ENCODE results near the gene CPOX. TPM values are rescaled to one million over a fixed set of nuclear protein-coding genes. Genes with fewer than 3 reads are reported as not detected.
A peak's percentile ranks its signal among the peaks of the same experiment; 100 is the strongest.

The CPOX gene
- total RNA-seq, 1 donor from 2014 or later, result 19.3 TPM

DNA sequence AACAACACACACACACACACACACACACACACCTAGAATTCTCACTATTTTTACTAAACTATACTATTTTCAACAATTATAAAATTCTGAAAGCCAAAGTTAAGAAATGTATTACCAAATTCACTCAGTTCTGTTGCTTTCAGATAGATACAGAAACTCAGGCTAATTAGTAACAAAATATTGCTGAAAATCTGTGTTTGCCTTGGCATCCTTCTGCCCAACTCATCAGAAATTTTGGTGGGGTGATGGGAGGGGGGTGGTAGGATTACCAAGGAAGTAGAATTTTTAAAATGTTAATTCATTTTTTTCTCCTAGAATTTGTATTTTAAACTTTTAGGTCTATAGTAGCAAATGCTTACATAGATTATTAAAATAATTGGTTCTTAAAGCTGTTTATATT is 2.7 kb upstream of the CPOX start:
- Mint-ChIP-seq H3K9me3 (ENCODE audit: unreplicated experiment) (no peaks in the 10 kb centered on the region), H3K4me3 (ENCODE audit: unreplicated experiment) (no peak overlapping the region)
- no peak for DNase-seq (ENCODE audit: extremely low spot score, unreplicated experiment)

GRCh38 chr3:98594628-98595324 is 1.4 kb upstream of the CPOX start:
- no peaks in the 10 kb centered on the region for H3K9me3 Mint-ChIP-seq (ENCODE audit: unreplicated experiment)
- peak overlapping the region; percentile 29 for H3K4me3 Mint-ChIP-seq (ENCODE audit: unreplicated experiment)

More for the DNA sequence above, 2.7 kb upstream of the CPOX start:
- no peaks in the 10 kb centered on the region for H3K27me3 Mint-ChIP-seq (ENCODE audit: unreplicated experiment)
- no peaks in the 10 kb centered on the region for H3K36me3 Mint-ChIP-seq (ENCODE audit: unreplicated experiment)
- peaks cover 24% of the 10 kb centered on the region for H3K4me1 Mint-ChIP-seq (ENCODE audit: unreplicated experiment)
- no peak overlapping the region for H3K27ac Mint-ChIP-seq (ENCODE audit: unreplicated experiment)
- TF ChIP-seq CTCF (IDR thresholded peaks at IDR 0.05), result no peak

DNA sequence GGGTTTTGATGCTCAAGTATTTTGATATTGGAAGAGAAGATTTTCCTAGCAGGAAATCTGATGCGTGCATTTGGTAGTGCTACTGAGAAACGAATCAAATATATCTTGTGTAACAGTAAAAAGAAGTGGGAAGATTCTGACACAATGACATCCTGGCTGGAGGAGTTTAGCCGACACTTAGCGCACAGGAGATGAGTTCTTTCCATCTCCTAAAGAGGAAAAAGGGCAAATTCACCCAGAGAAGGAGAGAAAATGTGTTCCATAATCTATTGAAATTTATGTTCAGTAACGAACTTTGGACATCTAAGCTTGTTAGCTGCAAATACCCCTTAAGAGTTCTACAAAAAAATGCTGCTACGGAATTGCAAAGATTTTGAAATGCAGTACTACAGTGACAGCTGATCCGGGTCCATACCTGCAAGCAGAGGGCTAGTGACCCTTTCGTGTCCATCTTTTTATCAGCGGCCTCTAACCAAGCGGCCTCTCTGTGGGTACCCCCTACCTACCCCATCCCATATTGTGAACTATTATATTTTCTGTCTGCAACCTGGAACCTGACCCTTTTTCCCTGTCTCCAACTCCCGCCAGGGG is 971 bp downstream of the CPOX start:
- Mint-ChIP-seq H3K4me1 (ENCODE audit: unreplicated experiment) (peaks cover 31% of the 10 kb centered on the region), H3K4me3 (ENCODE audit: unreplicated experiment) (peak overlapping the region; percentile 85), H3K27me3 (ENCODE audit: unreplicated experiment) (no peaks in the 10 kb centered on the region), H3K9me3 (ENCODE audit: unreplicated experiment) (no peaks in the 10 kb centered on the region), H3K27ac (ENCODE audit: unreplicated experiment) (peak overlapping the region; percentile 19), H3K36me3 (ENCODE audit: unreplicated experiment) (peaks cover 9% of the 10 kb centered on the region)
- no peak for TF ChIP-seq CTCF (IDR thresholded peaks at IDR 0.05)
- DNase-seq (ENCODE audit: extremely low spot score, unreplicated experiment), result no peak

More at GRCh38 chr3:98594628-98595324, 1.4 kb upstream of the CPOX start:
- Mint-ChIP-seq H3K27me3 (ENCODE audit: unreplicated experiment) (no peaks in the 10 kb centered on the region), H3K27ac (ENCODE audit: unreplicated experiment) (no peak overlapping the region), H3K4me1 (ENCODE audit: unreplicated experiment) (peaks cover 26% of the 10 kb centered on the region), H3K36me3 (ENCODE audit: unreplicated experiment) (no peaks in the 10 kb centered on the region)
- no peak for DNase-seq (ENCODE audit: extremely low spot score, unreplicated experiment)
- no peak for TF ChIP-seq CTCF (IDR thresholded peaks at IDR 0.05)

GRCh38 chr3:98589331-98590036 is 3.9 kb downstream of the CPOX start:
- TF ChIP-seq CTCF (IDR thresholded peaks at IDR 0.05), result no peak
- Mint-ChIP-seq H3K9me3 (ENCODE audit: unreplicated experiment) (no peaks in the 10 kb centered on the region), H3K27me3 (ENCODE audit: unreplicated experiment) (no peaks in the 10 kb centered on the region), H3K27ac (ENCODE audit: unreplicated experiment) (no peak overlapping the region), H3K36me3 (ENCODE audit: unreplicated experiment) (peaks cover 16% of the 10 kb centered on the region), H3K4me1 (ENCODE audit: unreplicated experiment) (peaks cover 46% of the 10 kb centered on the region), H3K4me3 (ENCODE audit: unreplicated experiment) (no peak overlapping the region)
- no peak for DNase-seq (ENCODE audit: extremely low spot score, unreplicated experiment)

DNA sequence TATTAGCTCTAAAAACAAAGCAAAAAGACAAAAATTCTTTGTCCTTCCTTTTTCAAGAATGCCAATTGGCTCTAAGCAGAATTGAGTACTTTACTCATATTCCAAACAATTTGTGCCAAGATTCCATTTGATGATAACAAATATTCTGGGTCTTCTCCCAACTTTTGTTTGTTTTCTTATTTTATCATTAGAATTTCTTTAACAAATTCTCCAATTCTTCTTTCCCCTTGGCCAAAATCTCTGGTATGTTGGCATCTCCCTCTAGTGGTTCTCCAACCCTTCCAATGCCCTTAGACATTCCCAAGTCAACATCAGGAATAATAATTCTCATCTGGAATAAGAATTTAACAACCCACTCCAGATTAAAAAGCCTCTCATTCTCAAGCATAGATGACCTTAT is 5.3 kb downstream of the CPOX start:
- peak overlapping the region; percentile 35 for H3K27ac Mint-ChIP-seq (ENCODE audit: unreplicated experiment)
- DNase-seq (ENCODE audit: extremely low spot score, unreplicated experiment), result no peak
- peak; percentile 45 for TF ChIP-seq CTCF (IDR thresholded peaks at IDR 0.05)
- H3K36me3 Mint-ChIP-seq (ENCODE audit: unreplicated experiment), result peaks cover 20% of the 10 kb centered on the region
- no peaks in the 10 kb centered on the region for H3K27me3 Mint-ChIP-seq (ENCODE audit: unreplicated experiment)
- no peaks in the 10 kb centered on the region for H3K9me3 Mint-ChIP-seq (ENCODE audit: unreplicated experiment)
- peaks cover 48% of the 10 kb centered on the region for H3K4me1 Mint-ChIP-seq (ENCODE audit: unreplicated experiment)
- no peak overlapping the region for H3K4me3 Mint-ChIP-seq (ENCODE audit: unreplicated experiment)
